Stimulated activated CD4-positive, alpha-beta T cell treated with anti-CD3 and anti-CD28 coated beads, Interleukin-4, amount 100 ng/mL, for 4 hours (primary cell): ENCODE data around the gene RTN4.

Experiments
- DNase-seq, 2 experiments: peaks; one replicate each; pipeline ENCODE4 v3.0.0-alpha.2; 2020

Gene RTN4

DNA sequence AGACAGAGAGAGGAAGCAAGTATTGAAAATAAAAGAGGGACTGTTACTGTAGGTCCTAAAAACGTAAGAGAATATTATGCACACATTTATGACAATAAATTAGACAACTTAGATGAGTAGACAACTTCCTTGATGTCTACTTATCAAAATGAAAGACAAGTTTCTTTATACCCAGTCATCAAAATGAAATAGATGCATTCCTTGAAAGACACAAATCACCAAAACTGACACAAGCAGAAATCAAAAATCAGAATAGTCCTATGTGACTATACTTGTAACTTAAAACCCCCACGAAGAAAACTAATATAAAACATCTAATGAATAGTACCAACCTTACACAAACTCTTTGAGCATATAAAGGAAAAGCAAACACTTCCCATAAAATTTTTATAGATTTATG, 14.5 kb downstream of the RTN4 start:
- no peak for DNase-seq

GRCh38 chr2:55033921-55034320, 16.3 kb downstream of the RTN4 start:
- no peak for DNase-seq

GRCh38 chr2:55033076-55033742, 17.0 kb downstream of the RTN4 start:
- DNase-seq = no peak

GRCh38 chr2:55031505-55031904, 18.7 kb downstream of the RTN4 start:
- DNase-seq = no peak

DNA sequence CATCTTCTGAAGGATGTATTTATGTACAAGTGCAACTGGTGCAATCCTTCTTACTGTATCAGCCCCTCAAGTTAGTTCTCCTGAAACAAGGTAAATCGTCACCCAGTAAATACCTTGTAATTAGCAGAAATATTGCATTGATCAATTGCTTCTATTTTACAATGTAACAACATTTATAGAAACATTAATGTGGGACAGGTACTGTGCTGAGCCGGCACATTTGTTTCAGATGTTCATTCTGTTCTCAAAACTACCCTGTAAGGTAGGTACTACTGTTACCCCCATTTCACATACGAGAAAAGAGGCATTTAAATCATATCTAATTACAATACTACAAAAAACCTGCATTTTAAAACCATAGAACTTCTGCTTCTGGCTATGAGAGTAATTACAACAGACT, 19.5 kb downstream of the RTN4 start:
- no peak for DNase-seq

GRCh38 chr2:55029098-55029497, 21.2 kb downstream of the RTN4 start:
- DNase-seq = no peak

- DNase-seq = no peak
These were observed 23.0 kb downstream of the RTN4 start for GRCh38 chr2:55027226-55027625.

GRCh38 chr2:55026202-55026601, 24.0 kb downstream of the RTN4 start:
- no peak for DNase-seq

GRCh38 chr2:55025627-55026026, 24.6 kb downstream of the RTN4 start:
- no peak for DNase-seq

DNA sequence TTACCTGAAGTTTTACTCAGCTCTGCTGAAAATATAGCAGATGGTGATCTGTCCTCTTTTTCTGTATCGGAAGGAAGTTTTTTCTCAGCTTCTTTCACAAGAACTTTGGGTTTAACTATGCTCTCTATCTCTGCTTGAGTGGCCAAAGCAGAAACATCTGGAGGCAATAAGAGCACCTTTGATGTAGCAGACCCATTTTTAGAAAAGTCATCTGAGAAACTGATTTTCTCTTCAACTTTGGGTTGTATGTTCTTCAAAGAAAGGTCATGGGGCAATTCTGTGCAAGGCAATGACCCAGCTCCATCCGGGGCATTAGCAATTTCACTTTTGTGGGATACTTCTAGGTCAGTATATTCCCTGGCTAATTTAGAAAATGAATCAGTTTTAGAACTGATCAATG, 25.2 kb downstream of the RTN4 start:
- DNase-seq = no peak

- DNase-seq = no peak
These were observed 27.8 kb downstream of the RTN4 start for GRCh38 chr2:55022476-55022875.

- no peak for DNase-seq
These were observed 30.6 kb downstream of the RTN4 start for GRCh38 chr2:55019526-55020258.

DNA sequence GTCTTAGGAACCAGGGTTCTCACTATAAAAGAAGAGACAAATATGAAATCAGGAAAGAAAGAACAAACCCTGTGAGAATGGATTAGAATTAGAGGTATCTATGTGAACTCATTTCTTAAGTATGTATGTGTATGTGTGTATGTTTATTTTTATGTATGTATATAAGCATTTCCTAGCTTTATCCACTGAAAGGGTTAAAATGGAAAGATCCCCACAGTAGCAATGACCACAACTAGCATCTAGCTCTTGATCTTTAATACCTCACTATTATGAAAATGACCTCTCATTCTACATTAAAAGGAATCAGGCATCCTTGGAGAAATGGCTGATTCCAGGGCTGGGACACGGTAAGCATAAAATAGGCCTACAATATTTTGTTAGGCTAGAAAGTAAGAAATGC, 31.6 kb downstream of the RTN4 start:
- no peak for DNase-seq

- no peak for DNase-seq
These were observed 32.4 kb downstream of the RTN4 start for GRCh38 chr2:55017880-55018279.

- DNase-seq = no peak
These were observed 32.8 kb downstream of the RTN4 start for GRCh38 chr2:55017428-55017827.

GRCh38 chr2:55014962-55015939, 35.0 kb downstream of the RTN4 start:
- peak in 1 of 2 experiments; percentile 39 for DNase-seq

DNA sequence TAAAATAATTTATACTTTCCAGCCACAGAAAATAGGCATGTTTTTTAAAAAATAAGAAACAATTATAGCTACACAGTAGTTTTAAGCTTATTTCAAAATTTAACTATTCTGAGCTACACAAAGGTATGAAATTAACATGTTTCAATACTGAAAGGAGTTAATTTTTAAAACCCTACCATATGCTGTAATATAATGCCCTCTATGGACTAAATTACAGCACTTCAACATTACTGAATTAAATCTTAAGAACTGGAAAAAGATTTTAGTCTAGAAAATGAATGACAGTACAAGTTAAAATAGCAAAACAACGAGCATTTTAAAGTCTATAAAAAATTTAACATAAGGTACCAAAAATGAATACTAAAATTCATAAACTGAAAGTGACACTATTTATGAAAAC, 36.3 kb downstream of the RTN4 start:
- DNase-seq = no peak

DNA sequence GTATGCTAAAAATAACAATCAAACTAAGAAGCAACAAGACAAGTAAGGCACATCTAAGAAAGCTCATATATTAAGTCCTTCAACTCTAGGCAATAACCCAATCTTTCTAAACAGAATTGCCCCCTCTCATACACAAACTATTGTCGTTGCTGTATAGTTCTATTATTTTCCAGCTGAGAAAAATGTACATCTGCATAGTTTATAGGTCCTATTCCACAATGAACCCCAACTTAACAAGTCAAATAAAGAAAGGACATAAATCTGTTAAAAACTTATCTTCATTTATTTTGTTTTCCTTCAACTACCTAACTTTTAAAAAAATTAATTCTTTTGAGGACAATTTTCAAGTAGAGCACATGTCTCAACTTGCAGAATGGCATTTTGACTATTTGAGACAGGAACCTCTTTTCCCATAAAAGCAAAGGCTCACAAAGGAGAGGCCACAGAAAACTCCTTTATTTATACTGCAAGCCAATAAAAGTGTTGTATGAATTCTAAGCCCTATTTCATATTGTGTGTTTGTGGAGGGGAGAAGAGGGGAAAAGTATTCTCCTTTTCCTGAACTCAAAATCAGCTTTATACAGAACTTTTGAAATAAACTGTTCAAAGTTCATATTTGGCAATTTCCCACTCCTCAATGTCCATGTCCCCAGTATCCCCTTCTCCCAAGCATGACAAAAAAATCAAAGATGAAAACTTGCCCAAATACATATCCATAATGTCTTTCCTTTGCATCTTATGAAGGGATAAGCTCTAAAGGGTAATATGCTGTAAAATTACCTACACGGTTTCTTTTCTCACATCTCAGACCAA, 37.4 kb downstream of the RTN4 start:
- DNase-seq = no peak

GRCh38 chr2:55011831-55012671, 38.2 kb downstream of the RTN4 start:
- no peak for DNase-seq

DNA sequence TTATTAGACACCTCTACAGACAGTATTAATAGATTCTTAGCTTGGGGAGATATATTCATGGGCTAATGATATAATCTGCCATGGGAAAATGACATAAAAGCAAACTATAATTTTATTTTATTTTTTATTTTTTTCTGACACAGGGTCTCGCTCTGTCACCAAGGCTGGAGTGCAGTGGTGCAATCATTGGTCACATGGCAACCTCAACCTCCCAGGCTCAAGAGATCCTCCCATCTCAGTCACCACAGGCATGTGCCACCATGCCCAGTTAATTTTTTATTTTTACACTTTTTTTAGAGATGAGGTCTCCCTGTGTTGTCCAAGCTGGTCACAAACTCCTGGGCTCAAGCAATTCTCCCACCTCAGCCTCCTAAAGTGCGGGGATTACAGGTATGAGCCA, 39.3 kb downstream of the RTN4 start:
- DNase-seq = no peak

DNA sequence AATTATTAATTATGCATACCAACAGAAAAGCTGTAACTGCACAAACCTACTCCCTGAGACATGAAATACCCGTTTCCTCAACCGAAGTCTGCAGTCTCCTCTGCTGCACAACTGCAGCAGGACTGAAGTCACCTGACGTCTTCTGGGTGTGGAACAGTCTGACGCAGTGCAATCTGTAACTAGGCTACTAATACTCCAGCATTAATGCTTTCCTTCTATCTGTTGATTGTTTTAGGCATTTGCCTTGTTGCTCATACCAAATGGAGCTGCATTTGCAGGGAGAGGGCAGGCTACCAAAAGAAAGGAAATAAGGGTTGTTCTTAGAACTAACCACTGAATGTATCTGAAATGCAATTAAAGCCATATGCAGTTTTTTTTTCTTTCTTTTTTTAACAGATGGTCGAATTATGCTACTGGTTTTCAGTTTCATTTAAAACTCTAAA, 40.1 kb downstream of the RTN4 start:
- peak in 1 of 2 experiments; percentile 25 for DNase-seq
